IMR-90 (cell line): Measurements from ENCODE around the gene PRPSAP1. TPM values are rescaled to one million over a fixed set of nuclear protein-coding genes. Genes with fewer than 3 reads are reported as not detected.

Experiments
- ATAC-seq: fragments of 200-7000 bp; cut with Tn5 transposase; 2 replicates; pipeline ENCODE4 v1.9.1; 2020; ENCODE audit warnings: low read depth, mild to moderate bottlenecking, moderate library complexity
- BruUV-seq: library from RNA; stranded (reverse); fragments of 400-500 nt; replicated peaks from 2 replicates; lab custom pipeline; 2021; lab: Mats Ljungman, UMichigan
- CTCF ChIA-PET: fragments of 300-600 bp; formaldehyde crosslinking; extraction: SDS; loops from one replicate; lab custom pipeline; 2021; ENCODE audit warnings: antibody characterized with exemption; lab: Yijun Ruan, JAX
- POLR2A ChIA-PET: fragments of 300-600 bp; sonication (Branson Sonifier 250); formaldehyde crosslinking; loops from one replicate; lab custom pipeline; 2022; ENCODE audit warnings: antibody characterized with exemption; ENCODE audit not compliant: unreplicated experiment; lab: Charles Lee
- DNase-seq: peaks from one replicate; pipeline ENCODE4 v3.0.0; 2013
- H2AFZ ChIP-seq: replicated peaks from 2 replicates; pipeline ENCODE3; 2013; ENCODE audit warnings: low read length, mild to moderate bottlenecking; ENCODE audit not compliant: poor library complexity
- H2AK5ac ChIP-seq: 2 replicates; pipeline ENCODE4 v1.6.1; 2013; ENCODE audit warnings: low read depth, low read length, inconsistent platforms
- H2AK9ac ChIP-seq: replicated peaks from 2 replicates; pipeline ENCODE3; 2013; ENCODE audit warnings: mild to moderate bottlenecking, low read depth, low read length, moderate library complexity; ENCODE audit not compliant: poor library complexity
- H2BK120ac ChIP-seq: 2 replicates; pipeline ENCODE4 v1.6.1; 2013; ENCODE audit warnings: low read depth, low read length, inconsistent platforms
- H2BK15ac ChIP-seq: 3 replicates; pipeline ENCODE4 v1.6.1; 2013; ENCODE audit warnings: low read depth, low read length, inconsistent platforms
- H2BK20ac ChIP-seq: 2 replicates; pipeline ENCODE4 v1.6.1; 2013; ENCODE audit warnings: low read depth, mild to moderate bottlenecking, inconsistent platforms, low read length, moderate library complexity
- H2BK5ac ChIP-seq: 2 replicates; pipeline ENCODE4 v1.6.1; 2013; ENCODE audit warnings: mild to moderate bottlenecking, low read depth, low read length, inconsistent platforms; ENCODE audit not compliant: poor library complexity, severe bottlenecking
- H3K14ac ChIP-seq: replicated peaks from 2 replicates; pipeline ENCODE4 v1.6.1; 2013; ENCODE audit warnings: low read depth, low read length, inconsistent platforms
- H3K18ac ChIP-seq: 2 replicates; pipeline ENCODE4 v1.6.1; 2013; ENCODE audit warnings: low read depth, low read length, control low read depth
- H3K23ac ChIP-seq: 2 replicates; pipeline ENCODE4 v1.6.1; 2013; ENCODE audit warnings: low read depth, low read length, inconsistent platforms
- H3K27ac ChIP-seq: 2 replicates; pipeline ENCODE4 v1.5.1; 2013; ENCODE audit warnings: mild to moderate bottlenecking, control low read depth, low read length; ENCODE audit not compliant: insufficient read depth
- H3K27me3 ChIP-seq: 2 replicates; pipeline ENCODE4 v1.6.1; 2013; ENCODE audit warnings: low read length; ENCODE audit not compliant: control insufficient read depth, insufficient read depth
- H3K36me3 ChIP-seq: 2 replicates; pipeline ENCODE4 v1.6.1; 2013; ENCODE audit warnings: low read length, mixed read lengths; ENCODE audit not compliant: control insufficient read depth, insufficient read depth
- H3K4ac ChIP-seq: 2 replicates; pipeline ENCODE4 v1.6.1; 2013; ENCODE audit warnings: low read depth, low read length, inconsistent platforms
- H3K4me1 ChIP-seq: 2 replicates; pipeline ENCODE4 v1.6.1; 2013; ENCODE audit warnings: low read length, mixed read lengths; ENCODE audit not compliant: control insufficient read depth, insufficient read depth
- H3K4me2 ChIP-seq: 2 replicates; pipeline ENCODE4 v1.6.1; 2013; ENCODE audit warnings: low read depth, mild to moderate bottlenecking, control low read depth, low read length, moderate library complexity
- H3K4me3 ChIP-seq: 2 replicates; pipeline ENCODE4 v1.5.1; 2013; ENCODE audit warnings: low read depth, mild to moderate bottlenecking, control low read depth, low read length, moderate library complexity; ENCODE audit not compliant: insufficient read depth
- H3K56ac ChIP-seq: 2 replicates; pipeline ENCODE4 v1.6.1; 2013; ENCODE audit warnings: low read length, inconsistent platforms; ENCODE audit not compliant: insufficient read depth; ENCODE audit errors: extremely low read depth
- H3K79me1 ChIP-seq, 2 experiments: 2 replicates each; pipeline ENCODE4 v1.6.1; 2013; ENCODE audit warnings: low read length in 2 of 2, inconsistent platforms in 1 of 2, low read depth in 1 of 2
- H3K9ac ChIP-seq: 2 replicates; pipeline ENCODE4 v1.6.1; 2013; ENCODE audit warnings: low read depth, low read length, control low read depth
- H3K9me1 ChIP-seq: 2 replicates; pipeline ENCODE4 v1.6.1; 2013; ENCODE audit warnings: low read length, inconsistent platforms; ENCODE audit not compliant: insufficient read depth
- H3K9me3 ChIP-seq: 2 replicates; pipeline ENCODE4 v1.6.1; 2013; ENCODE audit warnings: low read length; ENCODE audit not compliant: control insufficient read depth, insufficient read depth
- H4K20me1 ChIP-seq: 2 replicates; pipeline ENCODE4 v1.6.1; 2013; ENCODE audit warnings: low read length, inconsistent platforms; ENCODE audit not compliant: insufficient read depth
- H4K5ac ChIP-seq: 2 replicates; pipeline ENCODE4 v1.6.1; 2013; ENCODE audit warnings: mild to moderate bottlenecking, low read depth, low read length, control low read depth
- H4K8ac ChIP-seq, 2 experiments: 2 replicates each; pipeline ENCODE4 v1.6.1; 2013; ENCODE audit warnings: low read depth in 2 of 2, low read length in 2 of 2, control low read depth in 1 of 2, inconsistent platforms in 1 of 2
- H4K91ac ChIP-seq: 2 replicates; pipeline ENCODE4 v1.6.1; 2013; ENCODE audit warnings: low read depth, low read length, inconsistent platforms; ENCODE audit not compliant: insufficient read depth
- BHLHE40 ChIP-seq: fragments of 150-350 bp; IDR thresholded peaks from 2 replicates; pipeline ENCODE4 v1.6.1; 2016; ENCODE audit warnings: mild to moderate bottlenecking, low read depth, low read length
- CHD1 ChIP-seq: IDR thresholded peaks from 2 replicates; pipeline ENCODE4 v1.6.1; 2012; ENCODE audit warnings: low read depth, low read length, improper control_type of control experiment
- MAZ ChIP-seq: IDR thresholded peaks from 2 replicates; pipeline ENCODE4 v1.6.1; 2012; ENCODE audit warnings: low read depth, mild to moderate bottlenecking, low read length, improper control_type of control experiment, moderate library complexity, borderline replicate concordance
- POLR2A ChIP-seq: IDR thresholded peaks from 2 replicates; pipeline ENCODE4 v1.6.1; 2012; ENCODE audit warnings: mild to moderate bottlenecking, low read depth, low read length
- RAD21 ChIP-seq: IDR thresholded peaks from 2 replicates; pipeline ENCODE4 v1.6.1; 2012; ENCODE audit warnings: low read length, improper control_type of control experiment
- RCOR1 ChIP-seq: IDR thresholded peaks from 2 replicates; pipeline ENCODE4 v1.6.1; 2012; ENCODE audit warnings: mild to moderate bottlenecking, low read length, improper control_type of control experiment; ENCODE audit not compliant: insufficient replicate concordance
- RFX5 ChIP-seq: IDR thresholded peaks from 2 replicates; pipeline ENCODE4 v1.8.0; 2012; ENCODE audit warnings: low read depth, mild to moderate bottlenecking, low read length, moderate library complexity
- USF2 ChIP-seq: fragments of 150-350 bp; IDR thresholded peaks from 2 replicates; pipeline ENCODE4 v1.6.1; 2017; ENCODE audit warnings: mild to moderate bottlenecking, antibody characterized with exemption, low read length, low read depth
- WGBS, 2 experiments: methylation state at CpG; one replicate each; pipeline versions ENCODE4 v1.1.5 to v1.1.7; 2013; ENCODE audit warnings: missing lambda C conversion rate in 2 of 2; ENCODE audit not compliant: insufficient read length in 1 of 2; ENCODE audit errors: extremely low coverage in 2 of 2; 5-methylcytosine and 5-hydroxymethylcytosine counted together
- dilution Hi-C: fragments of 300-500 bp; cut with HindIII; formaldehyde crosslinking; loops from one replicate; pipeline ENCODE4 v1.14.3; 2018; ENCODE audit warnings: low sequenced_read_pairs; ENCODE audit not compliant: unreplicated experiment
- in situ Hi-C: fragments of 300-500 bp; cut with MboI; formaldehyde crosslinking; loops from 3 replicates; pipeline ENCODE4 v1.14.3; 2019; ENCODE audit warnings: low sequenced_read_pairs, inconsistent platforms, mixed read lengths
- intact Hi-C: fragments of 100-400 bp; cut with micrococcal nuclease; formaldehyde crosslinking; loops from 2 replicates; pipeline ENCODE4 v1.10.0; 2022
- polyA plus RNA-seq, 3 experiments: library from polyadenylated mRNA; depleted of rRNA; stranded (reverse); fragments of >200 nt; gene quantifications; 2 replicates each; pipeline ENCODE4 v1.2.3, GENCODE V29; 2012; ENCODE audit warnings: low replicate concordance in 1 of 3
- total RNA-seq: library from RNA; depleted of rRNA; stranded (reverse); fragments of >200 nt; gene quantifications from 2 replicates; pipeline ENCODE4 v1.2.3, GENCODE V29; 2012

PRPSAP1 gene
- total and polyA plus RNA-seq, 2 of the 4 experiments (the other 2 are of a cell fraction) = 34.4 to 48.6 TPM

GRCh38 chr17:76337413-76337777 lies 16.3 kb downstream of the PRPSAP1 start:
- H2AFZ ChIP-seq = no peak overlapping the region
- no peak overlapping the region for H2AK9ac ChIP-seq
- no peak overlapping the region for H3K14ac ChIP-seq
- H3K18ac ChIP-seq = no peak overlapping the region
- no peaks in the 10 kb centered on the region for H3K27me3 ChIP-seq
- H3K79me1 ChIP-seq = peaks cover 35 to 55% of the 10 kb centered on the region in 2 experiments
- peaks cover 17% of the 10 kb centered on the region for H3K36me3 ChIP-seq
- ATAC-seq (no peak; the same call in 1 of the 2 replicates), DNase-seq (peak; percentile 18)
- H3K56ac ChIP-seq = no peak overlapping the region
- no peak overlapping the region for H2BK20ac ChIP-seq
- dilution Hi-C loops (no loop called here), in situ Hi-C loops (no loop called here), intact Hi-C loops (no loop called here)
- H3K23ac ChIP-seq = no peak overlapping the region
- H2BK15ac ChIP-seq = no peak overlapping the region
- H2BK120ac ChIP-seq = no peak overlapping the region
- peaks cover 16% of the 10 kb centered on the region for H3K9me1 ChIP-seq
- no peak overlapping the region for H4K91ac ChIP-seq
- H4K5ac ChIP-seq = no peak overlapping the region
- H2BK5ac ChIP-seq = no peak overlapping the region
- H2AK5ac ChIP-seq = no peak overlapping the region
- no peak overlapping the region for H3K4me2 ChIP-seq
- no TSS peak for BruUV-seq
- WGBS, 2 experiments = no CpG with 5 or more reads among the region's 6 CpGs
- peaks cover 11% of the 10 kb centered on the region for H3K4me1 ChIP-seq
- no peak overlapping the region for H4K8ac ChIP-seq
- no peak overlapping the region for H3K4ac ChIP-seq
- no peak overlapping the region for H3K9ac ChIP-seq
- ChIA-PET POLR2A (no interaction called here), CTCF (interaction anchor here (0.6 kb wide), 1 partner anchor 29 kb away, joined by 3 read pairs; no protein-coding TSS in a partner anchor)
- H4K20me1 ChIP-seq = peaks cover 20% of the 10 kb centered on the region
- H3K27ac ChIP-seq = no peak overlapping the region
- TF ChIP-seq CHD1 (no peak), BHLHE40 (no peak), RAD21 (no peak), USF2 (no peak), MAZ (no peak), RFX5 (no peak), POLR2A (no peak), RCOR1 (no peak)
- no peaks in the 10 kb centered on the region for H3K9me3 ChIP-seq
- no peak overlapping the region for H3K4me3 ChIP-seq
